DMS 273 (cell line): ENCODE data around the gene DDX25.

ENCODE experiments used
- DNase-seq: peaks from one replicate; lab custom pipeline; 2025; ENCODE audit not compliant: unreplicated experiment; lab: John Stamatoyannopoulos, UW

Gene DDX25

GRCh38 chr11:125968354-125968753 lies 64.0 kb downstream of the DDX25 start:
- DNase-seq: no peak

GRCh38 chr11:125971618-125972017 lies 67.3 kb downstream of the DDX25 start:
- DNase-seq: no peak

DNA sequence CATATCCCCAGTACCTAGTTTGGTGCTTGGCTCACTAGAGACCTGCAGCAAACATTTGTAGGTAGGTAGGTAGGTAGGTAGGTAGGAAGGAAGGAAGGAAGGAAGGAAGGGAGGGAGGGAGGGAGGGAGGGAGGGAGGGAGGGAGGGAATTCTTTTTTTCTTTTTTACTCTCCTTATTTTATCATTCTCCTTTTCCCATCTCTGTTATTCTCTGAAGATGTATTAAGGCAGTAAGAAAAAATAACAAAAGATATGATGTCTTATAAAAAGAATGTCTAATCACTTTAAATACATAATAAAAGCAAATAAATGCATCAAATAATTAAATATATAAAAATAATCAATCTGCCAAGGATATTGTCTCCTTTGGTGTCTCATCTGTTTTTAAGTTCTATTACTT lies 70.0 kb downstream of the DDX25 start:
- no peak for DNase-seq

DNA sequence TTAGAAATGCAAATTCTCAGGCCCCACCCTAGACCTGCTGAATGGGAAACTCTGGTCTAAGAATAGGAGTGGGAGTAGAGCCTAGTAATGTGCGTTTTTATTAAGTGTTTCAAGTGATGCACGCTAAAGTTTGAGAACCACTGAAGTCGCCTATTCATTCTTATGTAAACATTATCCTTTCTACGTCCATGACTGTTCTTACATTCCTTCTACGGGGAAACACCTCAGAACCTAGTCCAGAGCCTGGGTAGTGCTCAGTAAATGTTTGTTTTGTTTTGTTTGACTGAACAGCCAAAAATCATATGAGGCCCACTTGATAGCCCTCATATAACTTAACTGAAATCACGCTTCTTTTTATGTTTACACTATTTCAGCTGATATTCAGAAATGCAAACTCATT lies 71.3 kb downstream of the DDX25 start:
- no peak for DNase-seq

- no peak for DNase-seq
Observed at GRCh38 chr11:125976156-125976555, 71.8 kb downstream of the DDX25 start.

- no peak for DNase-seq
Observed at GRCh38 chr11:125977333-125977732, 73.0 kb downstream of the DDX25 start.

GRCh38 chr11:125978181-125978716 lies 73.9 kb downstream of the DDX25 start:
- no peak for DNase-seq
